HepG2 (cell line): Measurements from ENCODE around the gene SIRPA. TPM values are rescaled to one million over a fixed set of nuclear protein-coding genes. Genes with fewer than 3 reads are reported as not detected.

Experiments used
- ARNTL ChIP-seq: sonication (generic); formaldehyde crosslinking; IDR thresholded peaks from 2 replicates; pipeline ENCODE4 v1.4.0; 2020; ENCODE audit warnings: mild to moderate bottlenecking, missing genetic modification reagents
- BRD4 ChIP-seq: sonication (generic); formaldehyde crosslinking; IDR thresholded peaks from 2 replicates; pipeline ENCODE4 v1.4.0; 2020; ENCODE audit warnings: missing genetic modification reagents
- ESRRA ChIP-seq: sonication (generic); formaldehyde crosslinking; IDR thresholded peaks from 2 replicates; pipeline ENCODE4 v1.5.1; 2020; ENCODE audit warnings: mild to moderate bottlenecking, low read depth, missing genetic modification reagents
- FOXK2 ChIP-seq: fragments of 450-650 bp; IDR thresholded peaks from 2 replicates; pipeline ENCODE4 v1.6.1; 2016
- HDAC6 ChIP-seq: fragments of 200-600 bp; sonication (generic); IDR thresholded peaks from 2 replicates; pipeline ENCODE4 v1.7.0; 2017; ENCODE audit warnings: mild to moderate bottlenecking, antibody characterized with exemption, low read length, low read depth
- KAT8 ChIP-seq: IDR thresholded peaks from 2 replicates; pipeline ENCODE4 v1.6.1; 2016; ENCODE audit warnings: missing genetic modification reagents, missing compliant biosample characterization
- MEIS1 ChIP-seq: sonication (generic); formaldehyde crosslinking; IDR thresholded peaks from 2 replicates; pipeline ENCODE4 v1.9.0; 2021; ENCODE audit warnings: mild to moderate bottlenecking, missing genetic modification reagents, moderate library complexity, borderline replicate concordance
- MXD4 ChIP-seq: IDR thresholded peaks from 2 replicates; pipeline ENCODE4 v1.6.1; 2016; ENCODE audit warnings: mild to moderate bottlenecking, missing biosample characterization, missing genetic modification reagents
- NAIF1 ChIP-seq: sonication (generic); formaldehyde crosslinking; IDR thresholded peaks from 2 replicates; pipeline ENCODE4 v1.5.0; 2020; ENCODE audit warnings: mild to moderate bottlenecking, missing genetic modification reagents, borderline replicate concordance
- PAF1 ChIP-seq: IDR thresholded peaks from 2 replicates; pipeline ENCODE4 v1.6.1; 2016; ENCODE audit warnings: missing genetic modification reagents, missing compliant biosample characterization
- PCBP2 ChIP-seq: fragments of 200-400 bp; formaldehyde crosslinking; optimal IDR thresholded peaks from 2 replicates; pipeline ENCODE3; 2018; ENCODE audit warnings: low read length, low read depth; ENCODE audit not compliant: poor library complexity, severe bottlenecking
- PRDM4 ChIP-seq: sonication (generic); formaldehyde crosslinking; IDR thresholded peaks from 2 replicates; pipeline ENCODE4 v1.9.0; 2021; ENCODE audit warnings: missing genetic modification reagents, borderline replicate concordance
- RNF219 ChIP-seq: sonication (generic); formaldehyde crosslinking; IDR thresholded peaks from 2 replicates; pipeline ENCODE4 v1.5.0; 2020; ENCODE audit warnings: mild to moderate bottlenecking, missing genetic modification reagents
- SNRNP70 ChIP-seq: fragments of 200-400 bp; formaldehyde crosslinking; IDR thresholded peaks from 2 replicates; pipeline ENCODE4 v1.6.1; 2017; ENCODE audit warnings: mild to moderate bottlenecking, low read depth, low read length, moderate library complexity
- ZNF251 ChIP-seq: sonication (generic); formaldehyde crosslinking; IDR thresholded peaks from 2 replicates; pipeline ENCODE4 v1.9.0; 2021; ENCODE audit warnings: mild to moderate bottlenecking, missing genetic modification reagents
- ZSCAN25 ChIP-seq: sonication (generic); formaldehyde crosslinking; IDR thresholded peaks from 2 replicates; pipeline ENCODE4 v1.8.0; 2022; ENCODE audit warnings: mild to moderate bottlenecking, missing genetic modification reagents
- ZZZ3 ChIP-seq: sonication (generic); formaldehyde crosslinking; IDR thresholded peaks from 2 replicates; pipeline ENCODE4 v1.4.0; 2020; ENCODE audit warnings: missing genetic modification reagents, mild to moderate bottlenecking, borderline replicate concordance
- polyA plus RNA-seq, 8 experiments: library from polyadenylated mRNA; depleted of rRNA in 3 of 8; stranded (reverse) in 7 of 8; unstranded in 1 of 8; fragments of >200 nt; fragmentation: Illumina TruSeq in 4 of 8; extraction: Trizol in 4 of 8; gene quantifications; 2 replicates each; pipeline versions ENCODE4 v1.2.1 to v1.2.3, GENCODE V29; 2011 to 2016; ENCODE audit warnings: low read depth in 4 of 8, missing spikeins in 1 of 8, mixed read lengths in 1 of 8; ENCODE audit not compliant: insufficient read depth in 1 of 8
- total RNA-seq, 5 experiments: library from RNA; depleted of rRNA; stranded (reverse); fragments of >200 nt; fragmentation: Illumina TruSeq; extraction: Trizol; gene quantifications; 2 replicates each; pipeline ENCODE4 v1.2.3, GENCODE V29; 2016; ENCODE audit warnings: low read depth in 1 of 5
- TF ChIP-seq, protein P1 (sequence below): sonication (generic); formaldehyde crosslinking; IDR thresholded peaks from 2 replicates; pipeline ENCODE4 v1.5.1; 2020; ENCODE audit warnings: mild to moderate bottlenecking, missing genetic modification reagents, moderate library complexity
- TF ChIP-seq, protein P2 (sequence below): sonication (generic); formaldehyde crosslinking; IDR thresholded peaks from 2 replicates; pipeline ENCODE4 v1.4.0; 2020; ENCODE audit warnings: mild to moderate bottlenecking, missing genetic modification reagents
- TF ChIP-seq, protein P3 (sequence below): sonication (generic); formaldehyde crosslinking; IDR thresholded peaks from 2 replicates; pipeline ENCODE4 v1.5.0; 2020; ENCODE audit warnings: missing genetic modification reagents

Gene SIRPA
- total and polyA plus RNA-seq, 2 of the 13 experiments (the other 11 are each of a cell fraction or from before 2014, with no cell fraction given), result 7.2 to 17.6 TPM

GRCh38 chr20:1965520-1966351 is 70.5 kb downstream of the SIRPA start (continued):
- no peak for TF ChIP-seq HDAC6
- no peak for TF ChIP-seq MEIS1 (CRISPR knock-in tag)
- TF ChIP-seq, protein P1, sequence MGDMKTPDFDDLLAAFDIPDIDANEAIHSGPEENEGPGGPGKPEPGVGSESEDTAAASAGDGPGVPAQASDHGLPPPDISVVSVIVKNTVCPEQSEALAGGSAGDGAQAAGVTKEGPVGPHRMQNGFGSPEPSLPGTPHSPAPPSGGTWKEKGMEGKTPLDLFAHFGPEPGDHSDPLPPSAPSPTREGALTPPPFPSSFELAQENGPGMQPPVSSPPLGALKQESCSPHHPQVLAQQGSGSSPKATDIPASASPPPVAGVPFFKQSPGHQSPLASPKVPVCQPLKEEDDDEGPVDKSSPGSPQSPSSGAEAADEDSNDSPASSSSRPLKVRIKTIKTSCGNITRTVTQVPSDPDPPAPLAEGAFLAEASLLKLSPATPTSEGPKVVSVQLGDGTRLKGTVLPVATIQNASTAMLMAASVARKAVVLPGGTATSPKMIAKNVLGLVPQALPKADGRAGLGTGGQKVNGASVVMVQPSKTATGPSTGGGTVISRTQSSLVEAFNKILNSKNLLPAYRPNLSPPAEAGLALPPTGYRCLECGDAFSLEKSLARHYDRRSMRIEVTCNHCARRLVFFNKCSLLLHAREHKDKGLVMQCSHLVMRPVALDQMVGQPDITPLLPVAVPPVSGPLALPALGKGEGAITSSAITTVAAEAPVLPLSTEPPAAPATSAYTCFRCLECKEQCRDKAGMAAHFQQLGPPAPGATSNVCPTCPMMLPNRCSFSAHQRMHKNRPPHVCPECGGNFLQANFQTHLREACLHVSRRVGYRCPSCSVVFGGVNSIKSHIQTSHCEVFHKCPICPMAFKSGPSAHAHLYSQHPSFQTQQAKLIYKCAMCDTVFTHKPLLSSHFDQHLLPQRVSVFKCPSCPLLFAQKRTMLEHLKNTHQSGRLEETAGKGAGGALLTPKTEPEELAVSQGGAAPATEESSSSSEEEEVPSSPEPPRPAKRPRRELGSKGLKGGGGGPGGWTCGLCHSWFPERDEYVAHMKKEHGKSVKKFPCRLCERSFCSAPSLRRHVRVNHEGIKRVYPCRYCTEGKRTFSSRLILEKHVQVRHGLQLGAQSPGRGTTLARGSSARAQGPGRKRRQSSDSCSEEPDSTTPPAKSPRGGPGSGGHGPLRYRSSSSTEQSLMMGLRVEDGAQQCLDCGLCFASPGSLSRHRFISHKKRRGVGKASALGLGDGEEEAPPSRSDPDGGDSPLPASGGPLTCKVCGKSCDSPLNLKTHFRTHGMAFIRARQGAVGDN (CRISPR knock-in tag), result peak; percentile 66
- TF ChIP-seq FOXK2, result no peak
- no peak for TF ChIP-seq BRD4 (CRISPR knock-in tag)
- TF ChIP-seq ZNF251 (CRISPR knock-in tag), result no peak
- TF ChIP-seq NAIF1 (CRISPR knock-in tag), result no peak
- TF ChIP-seq, protein P2, sequence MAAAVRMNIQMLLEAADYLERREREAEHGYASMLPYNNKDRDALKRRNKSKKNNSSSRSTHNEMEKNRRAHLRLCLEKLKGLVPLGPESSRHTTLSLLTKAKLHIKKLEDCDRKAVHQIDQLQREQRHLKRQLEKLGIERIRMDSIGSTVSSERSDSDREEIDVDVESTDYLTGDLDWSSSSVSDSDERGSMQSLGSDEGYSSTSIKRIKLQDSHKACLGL, result no peak
- TF ChIP-seq PAF1 (CRISPR knock-in tag), result no peak
- no peak for TF ChIP-seq ZSCAN25
- TF ChIP-seq PRDM4 (CRISPR knock-in tag), result 0 out of 2 replicates have a peak, but pooled peaks have one; percentile 77
- no peak for TF ChIP-seq PCBP2
- TF ChIP-seq ARNTL (CRISPR knock-in tag), result no peak
- TF ChIP-seq SNRNP70, result no peak
- no peak for TF ChIP-seq ESRRA (CRISPR knock-in tag)
- TF ChIP-seq MXD4 (CRISPR knock-in tag), result peak; percentile 43; the same call in 1 of the 2 replicates
- TF ChIP-seq ZZZ3 (CRISPR knock-in tag), result no peak
- TF ChIP-seq RNF219 (CRISPR knock-in tag), result no peak
- TF ChIP-seq, protein P3, sequence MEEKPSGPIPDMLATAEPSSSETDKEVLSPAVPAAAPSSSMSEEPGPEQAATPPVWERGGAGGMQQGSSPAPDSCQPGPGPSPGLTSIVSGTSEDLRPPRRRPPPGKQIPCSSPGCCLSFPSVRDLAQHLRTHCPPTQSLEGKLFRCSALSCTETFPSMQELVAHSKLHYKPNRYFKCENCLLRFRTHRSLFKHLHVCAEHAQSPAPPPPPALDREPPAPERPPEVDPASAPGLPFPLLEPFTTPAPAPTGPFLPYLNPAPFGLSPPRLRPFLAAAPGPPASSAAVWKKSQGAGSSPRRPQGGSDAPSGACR (CRISPR knock-in tag), result no peak
- TF ChIP-seq KAT8 (CRISPR knock-in tag), result no peak
